Type B pancreatic cell (in vitro differentiated cells): ENCODE results near the gene TMEM131L. TPM values are rescaled to one million over a fixed set of nuclear protein-coding genes. Genes with fewer than 3 reads are reported as not detected.

Experiments used
- DNase-seq: peaks from one replicate; pipeline ENCODE4 v3.0.0; 2021; ENCODE audit warnings: mixed read lengths; ENCODE audit not compliant: unreplicated experiment; ENCODE audit errors: extremely low spot score
- H3K27ac Mint-ChIP-seq: 2 replicates; pipeline ENCODE4 v1.8.0; 2021; ENCODE audit warnings: mild to moderate bottlenecking, mixed read lengths
- H3K27me3 Mint-ChIP-seq: 2 replicates; pipeline ENCODE4 v1.8.0; 2021; ENCODE audit warnings: mixed read lengths
- H3K36me3 Mint-ChIP-seq: 2 replicates; pipeline ENCODE4 v1.8.0; 2021; ENCODE audit warnings: mixed read lengths
- H3K4me1 Mint-ChIP-seq: one replicate; pipeline ENCODE4 v1.8.0; 2021; ENCODE audit warnings: mixed read lengths; ENCODE audit not compliant: unreplicated experiment
- H3K4me3 Mint-ChIP-seq: 2 replicates; pipeline ENCODE4 v1.8.0; 2021; ENCODE audit warnings: mild to moderate bottlenecking, mixed read lengths
- H3K9me3 Mint-ChIP-seq: 2 replicates; pipeline ENCODE4 v1.8.0; 2021; ENCODE audit warnings: mixed read lengths
- total RNA-seq: library from RNA; stranded (reverse); gene quantifications from 2 replicates; pipeline ENCODE4 v1.2.1, GENCODE V29; 2021; ENCODE audit warnings: low replicate concordance
- TF ChIP-seq, protein P1 (sequence below): fragments of 200-600 bp; sonication (generic); conservative IDR thresholded peaks from 2 replicates; pipeline ENCODE4 v1.5.0; 2021; ENCODE audit warnings: antibody characterized with exemption, mild to moderate bottlenecking

The TMEM131L gene
- total RNA-seq, 1 donor from 2014 or later, result 21.3 TPM

DNA sequence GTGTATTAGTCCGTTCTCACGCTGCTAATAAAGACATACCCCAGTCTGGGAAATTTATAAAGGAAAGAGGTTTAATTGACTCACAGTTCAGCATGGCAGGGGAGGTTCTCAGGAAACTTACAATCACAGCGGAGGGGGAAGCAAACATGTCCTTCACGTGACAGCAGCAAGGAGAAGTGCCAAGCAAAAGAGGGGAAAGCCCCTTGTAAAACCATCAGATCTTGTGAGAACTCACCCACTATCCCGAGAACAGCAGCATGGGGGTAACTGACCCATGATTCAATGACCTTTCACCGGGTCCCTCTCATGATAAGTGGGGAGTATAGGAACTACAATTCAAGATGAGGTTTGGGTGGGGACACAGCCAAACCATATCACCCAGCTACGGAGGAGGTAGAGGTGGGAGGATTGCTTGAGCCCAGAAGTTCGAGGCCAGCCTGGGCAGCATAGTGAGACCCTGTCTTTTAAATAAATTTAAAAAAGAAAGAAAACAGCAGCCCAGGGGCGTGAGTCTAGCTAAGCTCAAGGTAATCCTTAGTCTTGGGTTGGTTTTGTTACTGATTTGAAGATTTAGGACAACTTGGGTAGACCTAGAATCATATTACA lies 46.4 kb upstream of the TMEM131L start:
- Mint-ChIP-seq H3K27me3 (no peaks in the 10 kb centered on the region), H3K27ac (no peak overlapping the region), H3K4me3 (no peak overlapping the region), H3K9me3 (no peaks in the 10 kb centered on the region), H3K36me3 (no peaks in the 10 kb centered on the region), H3K4me1 (peaks cover 19% of the 10 kb centered on the region)
- TF ChIP-seq, protein P1, sequence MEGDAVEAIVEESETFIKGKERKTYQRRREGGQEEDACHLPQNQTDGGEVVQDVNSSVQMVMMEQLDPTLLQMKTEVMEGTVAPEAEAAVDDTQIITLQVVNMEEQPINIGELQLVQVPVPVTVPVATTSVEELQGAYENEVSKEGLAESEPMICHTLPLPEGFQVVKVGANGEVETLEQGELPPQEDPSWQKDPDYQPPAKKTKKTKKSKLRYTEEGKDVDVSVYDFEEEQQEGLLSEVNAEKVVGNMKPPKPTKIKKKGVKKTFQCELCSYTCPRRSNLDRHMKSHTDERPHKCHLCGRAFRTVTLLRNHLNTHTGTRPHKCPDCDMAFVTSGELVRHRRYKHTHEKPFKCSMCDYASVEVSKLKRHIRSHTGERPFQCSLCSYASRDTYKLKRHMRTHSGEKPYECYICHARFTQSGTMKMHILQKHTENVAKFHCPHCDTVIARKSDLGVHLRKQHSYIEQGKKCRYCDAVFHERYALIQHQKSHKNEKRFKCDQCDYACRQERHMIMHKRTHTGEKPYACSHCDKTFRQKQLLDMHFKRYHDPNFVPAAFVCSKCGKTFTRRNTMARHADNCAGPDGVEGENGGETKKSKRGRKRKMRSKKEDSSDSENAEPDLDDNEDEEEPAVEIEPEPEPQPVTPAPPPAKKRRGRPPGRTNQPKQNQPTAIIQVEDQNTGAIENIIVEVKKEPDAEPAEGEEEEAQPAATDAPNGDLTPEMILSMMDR, result no peak
- no peak for DNase-seq

GRCh38 chr4:153420361-153420760 lies 45.8 kb upstream of the TMEM131L start:
- TF ChIP-seq, protein P1, result no peak
- Mint-ChIP-seq H3K36me3 (no peaks in the 10 kb centered on the region), H3K4me1 (peaks cover 19% of the 10 kb centered on the region), H3K27ac (no peak overlapping the region), H3K9me3 (no peaks in the 10 kb centered on the region), H3K27me3 (no peaks in the 10 kb centered on the region), H3K4me3 (no peak overlapping the region)
- DNase-seq, result no peak

DNA sequence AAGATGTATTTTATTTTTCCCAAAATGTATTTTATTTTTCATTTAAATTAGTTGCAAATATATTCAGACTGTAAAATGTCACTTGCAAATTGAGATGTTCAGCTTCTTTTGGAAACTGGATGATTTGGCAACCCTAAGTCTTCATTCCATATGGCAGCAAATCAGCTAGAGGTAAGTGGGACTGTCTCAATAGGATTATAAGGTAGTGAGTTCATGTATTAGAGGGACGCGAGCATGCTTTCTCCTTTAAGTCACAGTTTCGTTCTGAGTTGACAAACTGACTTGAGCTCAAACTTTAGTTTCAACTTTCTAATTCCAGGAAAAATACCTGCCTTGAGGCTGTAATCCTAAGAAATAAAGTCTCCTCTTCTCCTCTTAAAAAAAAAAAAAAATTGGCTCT lies 44.2 kb upstream of the TMEM131L start:
- DNase-seq, result no peak
- no peaks in the 10 kb centered on the region for H3K36me3 Mint-ChIP-seq
- peaks cover 19% of the 10 kb centered on the region for H3K4me1 Mint-ChIP-seq
- TF ChIP-seq, protein P1, result no peak
- no peaks in the 10 kb centered on the region for H3K27me3 Mint-ChIP-seq
- H3K4me3 Mint-ChIP-seq, result no peak overlapping the region
- no peaks in the 10 kb centered on the region for H3K9me3 Mint-ChIP-seq
- no peak overlapping the region for H3K27ac Mint-ChIP-seq

GRCh38 chr4:153426207-153426885 lies 39.8 kb upstream of the TMEM131L start:
- DNase-seq, result no peak
- H3K4me3 Mint-ChIP-seq, result no peak overlapping the region
- H3K27me3 Mint-ChIP-seq, result no peaks in the 10 kb centered on the region
- peaks cover 7% of the 10 kb centered on the region for H3K4me1 Mint-ChIP-seq
- no peak overlapping the region for H3K27ac Mint-ChIP-seq
- no peaks in the 10 kb centered on the region for H3K9me3 Mint-ChIP-seq
- H3K36me3 Mint-ChIP-seq, result no peaks in the 10 kb centered on the region
- TF ChIP-seq, protein P1, result no peak

GRCh38 chr4:153427363-153428071 lies 38.6 kb upstream of the TMEM131L start:
- DNase-seq, result no peak
- Mint-ChIP-seq H3K36me3 (no peaks in the 10 kb centered on the region), H3K27me3 (no peaks in the 10 kb centered on the region), H3K9me3 (no peaks in the 10 kb centered on the region), H3K4me3 (no peak overlapping the region), H3K27ac (no peak overlapping the region), H3K4me1 (peaks cover 7% of the 10 kb centered on the region)
- TF ChIP-seq, protein P1, result no peak
